PFSK-1 (cell line): ENCODE results near the gene TUFM.

ENCODE experiments used
- POLR2AphosphoS5 ChIP-seq: IDR thresholded peaks from 2 replicates; pipeline ENCODE4 v1.6.1; 2012; ENCODE audit warnings: low read depth, mild to moderate bottlenecking, control low read depth, low read length, moderate library complexity
- REST ChIP-seq, 2 experiments: IDR thresholded peaks; 2 replicates each; pipeline versions ENCODE4 v1.6.1 to v1.8.0; 2011 to 2012; ENCODE audit warnings: low read depth in 2 of 2, low read length in 2 of 2, control low read depth in 1 of 2, inconsistent platforms in 1 of 2, mild to moderate bottlenecking in 1 of 2, moderate library complexity in 1 of 2; ENCODE audit not compliant: insufficient read depth in 1 of 2
- TAF1 ChIP-seq: IDR thresholded peaks from 2 replicates; pipeline ENCODE4 v1.6.1; 2012; ENCODE audit warnings: low read length, control low read depth, borderline replicate concordance; ENCODE audit not compliant: insufficient read depth

GRCh38 chr16:28863929-28864793 is 18.0 kb upstream of the TUFM start:
- TF ChIP-seq POLR2AphosphoS5, result no peak
- TF ChIP-seq TAF1, result no peak
- no peak for TF ChIP-seq REST (IDR thresholded peaks at IDR 0.05; ENCODE audit: insufficient read depth in 1 of 2, low read depth in 2 of 2, low read length in 2 of 2)
